SH-SY5Y (cell line): ENCODE data around the gene AOAH.

Source experiments
- GATA2 ChIP-seq: IDR thresholded peaks from 2 replicates; pipeline ENCODE4 v1.6.1; 2011; ENCODE audit warnings: mild to moderate bottlenecking, low read depth, low read length
- GATA3 ChIP-seq: IDR thresholded peaks from 2 replicates; pipeline ENCODE4 v1.6.1; 2011; ENCODE audit warnings: low read depth, mild to moderate bottlenecking, low read length, moderate library complexity

DNA sequence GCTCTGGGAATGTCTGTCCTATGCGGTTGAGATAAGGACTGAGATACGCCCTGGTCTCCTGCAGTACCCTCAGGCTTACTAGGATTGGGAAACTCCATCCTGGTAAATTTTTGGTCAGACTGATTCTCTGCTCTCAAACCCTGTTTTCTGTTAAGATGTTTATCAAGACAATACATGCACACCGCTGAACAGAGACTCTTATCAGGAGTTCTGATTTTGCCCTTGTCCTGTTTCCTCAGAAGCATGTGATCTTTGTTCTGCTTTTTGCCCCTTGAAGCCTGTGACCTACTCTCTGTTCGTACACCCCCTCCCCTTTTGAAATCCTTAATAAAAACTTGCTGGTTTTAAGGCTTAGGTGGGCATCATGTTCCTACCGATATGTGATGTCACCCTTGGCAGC lies 258.3 kb downstream of the AOAH start:
- peak; percentile 86 for TF ChIP-seq GATA2
- peak; percentile 70 for TF ChIP-seq GATA3
